ENCODE results near the gene CUX1.

DNA sequence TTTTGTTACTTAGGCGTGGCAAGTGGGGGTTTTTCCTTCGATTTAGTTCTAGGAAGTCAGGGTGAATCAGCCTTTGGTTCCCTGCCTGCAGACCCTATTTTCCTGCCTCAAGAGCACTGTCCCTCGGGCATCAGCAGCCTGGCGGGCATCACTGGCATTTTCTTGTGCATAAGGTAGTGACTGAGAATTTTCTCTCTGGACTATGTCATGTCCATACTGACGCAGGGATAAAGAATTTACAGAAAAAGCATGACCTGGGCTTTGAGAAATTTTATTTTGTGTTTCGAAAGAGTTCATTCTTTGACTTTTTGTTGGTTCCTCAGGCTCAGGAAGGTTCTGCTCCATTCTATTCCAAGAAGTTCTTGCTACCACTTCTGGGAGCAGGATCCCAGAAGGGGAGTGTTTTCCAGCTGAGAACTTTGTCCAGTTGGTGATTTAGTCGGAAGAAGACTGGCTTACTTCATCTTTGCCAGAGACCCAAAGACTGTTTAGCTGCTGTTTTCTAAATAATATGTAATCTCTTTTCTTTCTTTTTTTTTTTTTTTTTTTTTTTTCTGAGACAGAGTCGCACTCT is 255.3 kb downstream of the CUX1 start:
- TF ChIP-seq, protein P1, sequence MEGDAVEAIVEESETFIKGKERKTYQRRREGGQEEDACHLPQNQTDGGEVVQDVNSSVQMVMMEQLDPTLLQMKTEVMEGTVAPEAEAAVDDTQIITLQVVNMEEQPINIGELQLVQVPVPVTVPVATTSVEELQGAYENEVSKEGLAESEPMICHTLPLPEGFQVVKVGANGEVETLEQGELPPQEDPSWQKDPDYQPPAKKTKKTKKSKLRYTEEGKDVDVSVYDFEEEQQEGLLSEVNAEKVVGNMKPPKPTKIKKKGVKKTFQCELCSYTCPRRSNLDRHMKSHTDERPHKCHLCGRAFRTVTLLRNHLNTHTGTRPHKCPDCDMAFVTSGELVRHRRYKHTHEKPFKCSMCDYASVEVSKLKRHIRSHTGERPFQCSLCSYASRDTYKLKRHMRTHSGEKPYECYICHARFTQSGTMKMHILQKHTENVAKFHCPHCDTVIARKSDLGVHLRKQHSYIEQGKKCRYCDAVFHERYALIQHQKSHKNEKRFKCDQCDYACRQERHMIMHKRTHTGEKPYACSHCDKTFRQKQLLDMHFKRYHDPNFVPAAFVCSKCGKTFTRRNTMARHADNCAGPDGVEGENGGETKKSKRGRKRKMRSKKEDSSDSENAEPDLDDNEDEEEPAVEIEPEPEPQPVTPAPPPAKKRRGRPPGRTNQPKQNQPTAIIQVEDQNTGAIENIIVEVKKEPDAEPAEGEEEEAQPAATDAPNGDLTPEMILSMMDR (IDR thresholded peaks at IDR 0.05): no peak
- TF ChIP-seq POLR2A (IDR thresholded peaks at IDR 0.05): no peak

Measured in body of pancreas (tissue), 4 donors.